Urothelium cell line (cell line): ENCODE measurements around the gene RPS6KA4.

ENCODE experiments used
- DNase-seq: peaks from one replicate; pipeline ENCODE4 v3.0.0; 2011; ENCODE audit warnings: low spot score, mixed read lengths
- FAIRE-seq: peaks from 2 replicates; lab custom pipeline; 2011; peaks lifted over from hg19 to GRCh38; lab: Jason Lieb, UNC

RPS6KA4 gene

GRCh38 chr11:64347193-64347867 is 11.6 kb upstream of the RPS6KA4 start:
- FAIRE-seq: no peak
- no peak for DNase-seq

- DNase-seq (no peak), FAIRE-seq (no peak)
These were observed 10.5 kb upstream of the RPS6KA4 start for GRCh38 chr11:64348383-64349024.

- no peak for FAIRE-seq
- no peak for DNase-seq
These were observed 10.0 kb upstream of the RPS6KA4 start for GRCh38 chr11:64349025-64349387.

GRCh38 chr11:64349404-64349803 is 9.6 kb upstream of the RPS6KA4 start:
- no peak for FAIRE-seq

GRCh38 chr11:64351136-64351631 is 7.8 kb upstream of the RPS6KA4 start:
- FAIRE-seq (no peak), DNase-seq (no peak)

More at GRCh38 chr11:64349404-64349803, 9.6 kb upstream of the RPS6KA4 start:
- no peak for DNase-seq

GRCh38 chr11:64352099-64352994 is 6.6 kb upstream of the RPS6KA4 start:
- DNase-seq (no peak), FAIRE-seq (no peak)

- FAIRE-seq (no peak), DNase-seq (no peak)
These were observed 5.8 kb upstream of the RPS6KA4 start for GRCh38 chr11:64352995-64353714.

- FAIRE-seq: no peak
These were observed 5.1 kb upstream of the RPS6KA4 start for GRCh38 chr11:64353715-64354506.

GRCh38 chr11:64355078-64355940 is 3.7 kb upstream of the RPS6KA4 start:
- peak; percentile 93 for DNase-seq
- no peak for FAIRE-seq

More at GRCh38 chr11:64353715-64354506, 5.1 kb upstream of the RPS6KA4 start:
- DNase-seq: no peak

- DNase-seq (peak; percentile 44), FAIRE-seq (no peak)
These were observed 2.2 kb upstream of the RPS6KA4 start for GRCh38 chr11:64356498-64357411.

- DNase-seq (no peak), FAIRE-seq (no peak)
These were observed 1.5 kb upstream of the RPS6KA4 start for GRCh38 chr11:64357446-64357845.

- FAIRE-seq: no peak
- DNase-seq: peak; percentile 73
These were observed 942 bp upstream of the RPS6KA4 start for GRCh38 chr11:64357904-64358535.

- DNase-seq (no peak), FAIRE-seq (no peak)
These were observed 441 bp upstream of the RPS6KA4 start for GRCh38 chr11:64358536-64358906.

- FAIRE-seq: no peak
- no peak for DNase-seq
These were observed 917 bp downstream of the RPS6KA4 start for GRCh38 chr11:64359712-64360445.

- no peak for FAIRE-seq
- no peak for DNase-seq
These were observed 1.5 kb downstream of the RPS6KA4 start for GRCh38 chr11:64360448-64360921.

- FAIRE-seq: no peak
- DNase-seq: no peak
These were observed 2.7 kb downstream of the RPS6KA4 start for GRCh38 chr11:64361659-64362058.

- FAIRE-seq (no peak), DNase-seq (no peak)
These were observed 3.4 kb downstream of the RPS6KA4 start for GRCh38 chr11:64362339-64362738.
